Measurements from ENCODE around the gene GGACT. TPM values are rescaled to one million over a fixed set of nuclear protein-coding genes. Genes with fewer than 3 reads are reported as not detected.

Gene GGACT
- total and polyA plus RNA-seq, 2 experiments from 2014 or later, result 0.24 to 1.0 TPM

GRCh38 chr13:100480676-100481075, 107.9 kb downstream of the GGACT start:
- Histone ChIP-seq H3K27ac (ENCODE audit: low read depth) (no peak overlapping the region), H4K20me1 (replicated peaks; ENCODE audit: insufficient read depth) (no peaks in the 10 kb centered on the region), H3K4me2 (no peak overlapping the region), H3K27me3 (ENCODE audit: insufficient read depth) (no peaks in the 10 kb centered on the region), H3F3A (replicated peaks; ENCODE audit: low read depth) (no peaks in the 10 kb centered on the region), H3K9me2 (ENCODE audit: insufficient read depth) (0 out of 2 replicates have a peak, but pooled peaks cover 3% of the 10 kb centered on the region), H3K4me3 (no peak overlapping the region), H3K36me3 (ENCODE audit: insufficient read depth) (no peaks in the 10 kb centered on the region), H2AFZ (no peak overlapping the region), H3K4me1 (ENCODE audit: insufficient read depth) (peaks cover 30% of the 10 kb centered on the region), H3K79me2 (replicated peaks; ENCODE audit: insufficient read depth) (no peaks in the 10 kb centered on the region)
- H3K4me3 Mint-ChIP-seq, result no peak overlapping the region
- no peak for DNase-seq (ENCODE audit: low spot score)
- H3K4me1 Mint-ChIP-seq, result peaks cover 47% of the 10 kb centered on the region
- H3K27me3 Mint-ChIP-seq (ENCODE audit: insufficient read depth, low read depth, poor library complexity), result peaks cover 6% of the 10 kb centered on the region
- no peak for ATAC-seq
- H3K9me3 Mint-ChIP-seq, result no peaks in the 10 kb centered on the region
- no peaks in the 10 kb centered on the region for H3K36me3 Mint-ChIP-seq (ENCODE audit: low read depth)
- TF ChIP-seq, protein P1, sequence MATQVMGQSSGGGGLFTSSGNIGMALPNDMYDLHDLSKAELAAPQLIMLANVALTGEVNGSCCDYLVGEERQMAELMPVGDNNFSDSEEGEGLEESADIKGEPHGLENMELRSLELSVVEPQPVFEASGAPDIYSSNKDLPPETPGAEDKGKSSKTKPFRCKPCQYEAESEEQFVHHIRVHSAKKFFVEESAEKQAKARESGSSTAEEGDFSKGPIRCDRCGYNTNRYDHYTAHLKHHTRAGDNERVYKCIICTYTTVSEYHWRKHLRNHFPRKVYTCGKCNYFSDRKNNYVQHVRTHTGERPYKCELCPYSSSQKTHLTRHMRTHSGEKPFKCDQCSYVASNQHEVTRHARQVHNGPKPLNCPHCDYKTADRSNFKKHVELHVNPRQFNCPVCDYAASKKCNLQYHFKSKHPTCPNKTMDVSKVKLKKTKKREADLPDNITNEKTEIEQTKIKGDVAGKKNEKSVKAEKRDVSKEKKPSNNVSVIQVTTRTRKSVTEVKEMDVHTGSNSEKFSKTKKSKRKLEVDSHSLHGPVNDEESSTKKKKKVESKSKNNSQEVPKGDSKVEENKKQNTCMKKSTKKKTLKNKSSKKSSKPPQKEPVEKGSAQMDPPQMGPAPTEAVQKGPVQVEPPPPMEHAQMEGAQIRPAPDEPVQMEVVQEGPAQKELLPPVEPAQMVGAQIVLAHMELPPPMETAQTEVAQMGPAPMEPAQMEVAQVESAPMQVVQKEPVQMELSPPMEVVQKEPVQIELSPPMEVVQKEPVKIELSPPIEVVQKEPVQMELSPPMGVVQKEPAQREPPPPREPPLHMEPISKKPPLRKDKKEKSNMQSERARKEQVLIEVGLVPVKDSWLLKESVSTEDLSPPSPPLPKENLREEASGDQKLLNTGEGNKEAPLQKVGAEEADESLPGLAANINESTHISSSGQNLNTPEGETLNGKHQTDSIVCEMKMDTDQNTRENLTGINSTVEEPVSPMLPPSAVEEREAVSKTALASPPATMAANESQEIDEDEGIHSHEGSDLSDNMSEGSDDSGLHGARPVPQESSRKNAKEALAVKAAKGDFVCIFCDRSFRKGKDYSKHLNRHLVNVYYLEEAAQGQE (IDR thresholded peaks at IDR 0.05; ENCODE audit: unreplicated experiment), result no peak
- TF ChIP-seq STAT1 (IDR thresholded peaks at IDR 0.05; ENCODE audit: unreplicated experiment) (no peak), JUNB (IDR thresholded peaks at IDR 0.05; ENCODE audit: unreplicated experiment) (no peak), POLR2AphosphoS5 (IDR thresholded peaks at IDR 0.05; ENCODE audit: low read depth) (no peak), NANOG (IDR thresholded peaks at IDR 0.05; ENCODE audit: borderline replicate concordance) (no peak)
- TF ChIP-seq, protein P2, sequence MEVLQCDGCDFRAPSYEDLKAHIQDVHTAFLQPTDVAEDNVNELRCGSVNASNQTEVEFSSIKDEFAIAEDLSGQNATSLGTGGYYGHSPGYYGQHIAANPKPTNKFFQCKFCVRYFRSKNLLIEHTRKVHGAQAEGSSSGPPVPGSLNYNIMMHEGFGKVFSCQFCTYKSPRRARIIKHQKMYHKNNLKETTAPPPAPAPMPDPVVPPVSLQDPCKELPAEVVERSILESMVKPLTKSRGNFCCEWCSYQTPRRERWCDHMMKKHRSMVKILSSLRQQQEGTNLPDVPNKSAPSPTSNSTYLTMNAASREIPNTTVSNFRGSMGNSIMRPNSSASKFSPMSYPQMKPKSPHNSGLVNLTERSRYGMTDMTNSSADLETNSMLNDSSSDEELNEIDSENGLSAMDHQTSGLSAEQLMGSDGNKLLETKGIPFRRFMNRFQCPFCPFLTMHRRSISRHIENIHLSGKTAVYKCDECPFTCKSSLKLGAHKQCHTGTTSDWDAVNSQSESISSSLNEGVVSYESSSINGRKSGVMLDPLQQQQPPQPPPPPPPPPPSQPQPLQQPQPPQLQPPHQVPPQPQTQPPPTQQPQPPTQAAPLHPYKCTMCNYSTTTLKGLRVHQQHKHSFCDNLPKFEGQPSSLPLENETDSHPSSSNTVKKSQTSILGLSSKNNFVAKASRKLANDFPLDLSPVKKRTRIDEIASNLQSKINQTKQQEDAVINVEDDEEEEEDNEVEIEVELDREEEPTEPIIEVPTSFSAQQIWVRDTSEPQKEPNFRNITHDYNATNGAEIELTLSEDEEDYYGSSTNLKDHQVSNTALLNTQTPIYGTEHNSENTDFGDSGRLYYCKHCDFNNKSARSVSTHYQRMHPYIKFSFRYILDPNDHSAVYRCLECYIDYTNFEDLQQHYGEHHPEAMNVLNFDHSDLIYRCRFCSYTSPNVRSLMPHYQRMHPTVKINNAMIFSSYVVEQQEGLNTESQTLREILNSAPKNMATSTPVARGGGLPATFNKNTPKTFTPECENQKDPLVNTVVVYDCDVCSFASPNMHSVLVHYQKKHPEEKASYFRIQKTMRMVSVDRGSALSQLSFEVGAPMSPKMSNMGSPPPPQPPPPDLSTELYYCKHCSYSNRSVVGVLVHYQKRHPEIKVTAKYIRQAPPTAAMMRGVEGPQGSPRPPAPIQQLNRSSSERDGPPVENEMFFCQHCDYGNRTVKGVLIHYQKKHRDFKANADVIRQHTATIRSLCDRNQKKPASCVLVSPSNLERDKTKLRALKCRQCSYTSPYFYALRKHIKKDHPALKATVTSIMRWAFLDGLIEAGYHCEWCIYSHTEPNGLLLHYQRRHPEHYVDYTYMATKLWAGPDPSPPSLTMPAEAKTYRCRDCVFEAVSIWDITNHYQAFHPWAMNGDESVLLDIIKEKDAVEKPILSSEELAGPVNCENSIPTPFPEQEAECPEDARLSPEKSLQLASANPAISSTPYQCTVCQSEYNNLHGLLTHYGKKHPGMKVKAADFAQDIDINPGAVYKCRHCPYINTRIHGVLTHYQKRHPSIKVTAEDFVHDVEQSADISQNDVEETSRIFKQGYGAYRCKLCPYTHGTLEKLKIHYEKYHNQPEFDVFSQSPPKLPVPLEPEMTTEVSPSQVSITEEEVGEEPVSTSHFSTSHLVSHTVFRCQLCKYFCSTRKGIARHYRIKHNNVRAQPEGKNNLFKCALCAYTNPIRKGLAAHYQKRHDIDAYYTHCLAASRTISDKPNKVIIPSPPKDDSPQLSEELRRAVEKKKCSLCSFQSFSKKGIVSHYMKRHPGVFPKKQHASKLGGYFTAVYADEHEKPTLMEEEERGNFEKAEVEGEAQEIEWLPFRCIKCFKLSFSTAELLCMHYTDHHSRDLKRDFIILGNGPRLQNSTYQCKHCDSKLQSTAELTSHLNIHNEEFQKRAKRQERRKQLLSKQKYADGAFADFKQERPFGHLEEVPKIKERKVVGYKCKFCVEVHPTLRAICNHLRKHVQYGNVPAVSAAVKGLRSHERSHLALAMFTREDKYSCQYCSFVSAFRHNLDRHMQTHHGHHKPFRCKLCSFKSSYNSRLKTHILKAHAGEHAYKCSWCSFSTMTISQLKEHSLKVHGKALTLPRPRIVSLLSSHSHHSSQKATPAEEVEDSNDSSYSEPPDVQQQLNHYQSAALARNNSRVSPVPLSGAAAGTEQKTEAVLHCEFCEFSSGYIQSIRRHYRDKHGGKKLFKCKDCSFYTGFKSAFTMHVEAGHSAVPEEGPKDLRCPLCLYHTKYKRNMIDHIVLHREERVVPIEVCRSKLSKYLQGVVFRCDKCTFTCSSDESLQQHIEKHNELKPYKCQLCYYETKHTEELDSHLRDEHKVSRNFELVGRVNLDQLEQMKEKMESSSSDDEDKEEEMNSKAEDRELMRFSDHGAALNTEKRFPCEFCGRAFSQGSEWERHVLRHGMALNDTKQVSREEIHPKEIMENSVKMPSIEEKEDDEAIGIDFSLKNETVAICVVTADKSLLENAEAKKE (CRISPR knock-in tag; IDR thresholded peaks at IDR 0.05), result no peak
- no peak overlapping the region for H3K27ac Mint-ChIP-seq

Other genes with a start within 250 kb of the GGACT start
- gene TMTC4, start 86.0 kb upstream of the GGACT start, total RNA-seq (2014; rRNA removed; shearing (Covaris generic)), result 37.9 and 50.0 TPM in 2 replicates
- 16.0 and 21.9 TPM in 2 replicates for gene TMTC4, start 86.0 kb upstream of the GGACT start, polyA plus RNA-seq (2016; fragmentation: Nextera tagmentation; extraction: Ambion mirVana)

All from GM23338 (cell line).